PFSK-1 (cell line): Measurements from ENCODE around the gene FANCD2.

Experiments used
- FOXP2 ChIP-seq: optimal IDR thresholded peaks from 2 replicates; pipeline ENCODE3; 2011; ENCODE audit warnings: borderline replicate concordance, control low read depth, inconsistent platforms; ENCODE audit not compliant: insufficient read depth; ENCODE audit errors: extremely low read length, extremely low read depth
- POLR2AphosphoS5 ChIP-seq: IDR thresholded peaks from 2 replicates; pipeline ENCODE4 v1.6.1; 2012; ENCODE audit warnings: low read depth, mild to moderate bottlenecking, control low read depth, low read length, moderate library complexity
- SIN3A ChIP-seq: IDR thresholded peaks from 2 replicates; pipeline ENCODE4 v1.6.1; 2012; ENCODE audit warnings: mild to moderate bottlenecking, low read length, moderate library complexity, borderline replicate concordance; ENCODE audit not compliant: insufficient read depth

DNA sequence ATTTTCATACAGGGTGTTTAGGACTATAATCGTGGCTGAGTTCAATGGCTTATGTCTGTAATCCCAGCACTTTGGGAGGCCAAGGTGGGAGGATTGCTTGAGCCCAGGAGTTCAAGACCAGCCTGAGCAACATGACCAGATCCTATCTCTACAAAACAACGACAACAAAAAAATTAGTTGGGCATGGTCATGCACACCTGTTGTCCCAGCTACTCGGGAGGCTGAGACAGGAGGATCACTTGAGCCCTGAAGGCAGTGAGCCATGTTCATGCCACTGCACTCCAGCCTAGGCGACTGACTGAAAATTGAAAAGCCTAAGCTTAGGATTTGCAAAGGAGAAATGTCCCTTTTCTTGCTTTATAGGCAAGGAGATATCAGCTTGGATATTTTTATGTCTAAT is 90.7 kb downstream of the FANCD2 start:
- TF ChIP-seq POLR2AphosphoS5, result no peak
- no peak for TF ChIP-seq SIN3A
- no peak for TF ChIP-seq FOXP2
